Measurements from ENCODE around the gene SLC22A5.

SLC22A5 gene

DNA sequence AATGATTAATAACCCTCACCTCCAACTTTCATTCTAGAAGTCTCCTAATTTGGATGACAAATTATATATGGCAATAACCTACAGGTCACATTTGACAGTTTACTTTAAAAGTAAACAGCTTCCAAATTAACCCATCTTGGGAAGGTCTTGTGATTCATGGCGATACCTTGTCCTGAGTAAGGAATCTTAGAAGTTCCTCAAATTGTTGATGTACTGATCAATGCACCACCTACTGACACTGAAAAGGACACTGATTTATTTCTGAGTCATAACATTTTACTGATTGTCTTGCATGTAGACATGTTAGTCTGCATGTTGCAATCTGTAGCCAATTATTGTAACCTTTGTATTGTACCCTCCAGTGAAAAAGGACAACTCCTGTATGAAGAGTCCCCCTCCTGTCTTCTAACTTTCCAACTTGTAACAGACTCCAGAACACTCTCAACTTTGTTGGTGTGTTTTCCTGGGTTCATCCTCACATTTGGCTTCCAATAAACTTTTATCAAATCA lies 16.0 kb upstream of the SLC22A5 start:
- Histone ChIP-seq H3K27ac (no peak overlapping the region), H3K4me2 (no peak overlapping the region), H3K9ac (no peak overlapping the region), H3K27me3 (ENCODE audit: insufficient read depth, low read depth) (no peaks in the 10 kb centered on the region), H2AFZ (ENCODE audit: low read depth) (no peak overlapping the region), H3K79me2 (ENCODE audit: insufficient read depth, low read depth) (no peaks in the 10 kb centered on the region), H3K36me3 (ENCODE audit: insufficient read depth) (no peaks in the 10 kb centered on the region), H3K4me3 (IDR thresholded peaks at IDR 0.05; ENCODE audit: insufficient read depth, low read depth, low read length) (no peak overlapping the region), H4K20me1 (ENCODE audit: insufficient read depth) (no peaks in the 10 kb centered on the region), H3K4me1 (ENCODE audit: low read depth, poor library complexity, severe bottlenecking) (no peaks in the 10 kb centered on the region)
- TF ChIP-seq, protein P1, sequence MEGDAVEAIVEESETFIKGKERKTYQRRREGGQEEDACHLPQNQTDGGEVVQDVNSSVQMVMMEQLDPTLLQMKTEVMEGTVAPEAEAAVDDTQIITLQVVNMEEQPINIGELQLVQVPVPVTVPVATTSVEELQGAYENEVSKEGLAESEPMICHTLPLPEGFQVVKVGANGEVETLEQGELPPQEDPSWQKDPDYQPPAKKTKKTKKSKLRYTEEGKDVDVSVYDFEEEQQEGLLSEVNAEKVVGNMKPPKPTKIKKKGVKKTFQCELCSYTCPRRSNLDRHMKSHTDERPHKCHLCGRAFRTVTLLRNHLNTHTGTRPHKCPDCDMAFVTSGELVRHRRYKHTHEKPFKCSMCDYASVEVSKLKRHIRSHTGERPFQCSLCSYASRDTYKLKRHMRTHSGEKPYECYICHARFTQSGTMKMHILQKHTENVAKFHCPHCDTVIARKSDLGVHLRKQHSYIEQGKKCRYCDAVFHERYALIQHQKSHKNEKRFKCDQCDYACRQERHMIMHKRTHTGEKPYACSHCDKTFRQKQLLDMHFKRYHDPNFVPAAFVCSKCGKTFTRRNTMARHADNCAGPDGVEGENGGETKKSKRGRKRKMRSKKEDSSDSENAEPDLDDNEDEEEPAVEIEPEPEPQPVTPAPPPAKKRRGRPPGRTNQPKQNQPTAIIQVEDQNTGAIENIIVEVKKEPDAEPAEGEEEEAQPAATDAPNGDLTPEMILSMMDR (conservative IDR thresholded peaks at IDR 0.05; ENCODE audit: low read depth, low read length) = no peak

DNA sequence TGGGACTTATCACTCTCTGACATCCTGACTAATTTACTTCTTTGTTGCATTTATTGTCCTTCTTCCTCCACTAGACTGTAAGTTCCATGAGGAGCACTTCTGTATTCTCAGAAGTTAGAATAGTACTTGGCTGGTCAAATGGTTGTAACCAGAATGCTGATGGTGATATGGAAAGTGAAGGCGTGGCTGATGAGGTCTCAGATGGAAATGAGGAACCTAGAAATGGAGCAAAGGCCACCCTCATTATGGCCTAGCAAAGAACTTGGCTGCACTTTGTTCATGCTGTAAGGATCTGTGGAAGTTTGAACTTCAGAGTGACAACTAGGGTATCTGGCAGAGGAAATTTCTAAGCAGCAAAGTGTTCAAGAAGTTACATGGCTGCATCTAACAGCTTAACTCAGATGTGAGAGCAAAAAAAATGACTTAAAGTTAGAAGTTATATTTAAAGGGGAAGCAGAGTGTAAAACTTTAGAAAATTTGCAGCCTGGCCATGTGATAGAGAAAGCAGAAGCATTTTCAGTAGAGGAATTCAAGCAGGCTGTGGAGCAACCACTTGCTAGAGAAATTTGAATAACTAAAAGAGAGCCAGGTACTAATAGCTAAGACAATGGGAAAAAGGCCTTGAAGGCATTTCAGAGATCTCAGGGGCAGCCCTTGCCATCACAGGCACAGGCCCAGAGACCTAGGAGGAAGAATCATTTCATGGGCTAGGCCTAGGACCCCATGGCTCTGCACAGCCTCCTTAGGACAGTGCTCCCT lies 14.9 kb upstream of the SLC22A5 start:
- no peak overlapping the region for H2AFZ ChIP-seq (ENCODE audit: low read depth)
- no peak overlapping the region for H3K4me3 ChIP-seq (IDR thresholded peaks at IDR 0.05; ENCODE audit: insufficient read depth, low read depth, low read length)
- H3K9ac ChIP-seq = no peak overlapping the region
- no peak overlapping the region for H3K4me2 ChIP-seq
- H3K27me3 ChIP-seq (ENCODE audit: insufficient read depth, low read depth) = no peaks in the 10 kb centered on the region
- no peaks in the 10 kb centered on the region for H4K20me1 ChIP-seq (ENCODE audit: insufficient read depth)
- H3K79me2 ChIP-seq (ENCODE audit: insufficient read depth, low read depth) = no peaks in the 10 kb centered on the region
- H3K27ac ChIP-seq = no peak overlapping the region
- H3K36me3 ChIP-seq (ENCODE audit: insufficient read depth) = no peaks in the 10 kb centered on the region
- H3K4me1 ChIP-seq (ENCODE audit: low read depth, poor library complexity, severe bottlenecking) = no peaks in the 10 kb centered on the region
- TF ChIP-seq, protein P1 (conservative IDR thresholded peaks at IDR 0.05; ENCODE audit: low read depth, low read length) = no peak

DNA sequence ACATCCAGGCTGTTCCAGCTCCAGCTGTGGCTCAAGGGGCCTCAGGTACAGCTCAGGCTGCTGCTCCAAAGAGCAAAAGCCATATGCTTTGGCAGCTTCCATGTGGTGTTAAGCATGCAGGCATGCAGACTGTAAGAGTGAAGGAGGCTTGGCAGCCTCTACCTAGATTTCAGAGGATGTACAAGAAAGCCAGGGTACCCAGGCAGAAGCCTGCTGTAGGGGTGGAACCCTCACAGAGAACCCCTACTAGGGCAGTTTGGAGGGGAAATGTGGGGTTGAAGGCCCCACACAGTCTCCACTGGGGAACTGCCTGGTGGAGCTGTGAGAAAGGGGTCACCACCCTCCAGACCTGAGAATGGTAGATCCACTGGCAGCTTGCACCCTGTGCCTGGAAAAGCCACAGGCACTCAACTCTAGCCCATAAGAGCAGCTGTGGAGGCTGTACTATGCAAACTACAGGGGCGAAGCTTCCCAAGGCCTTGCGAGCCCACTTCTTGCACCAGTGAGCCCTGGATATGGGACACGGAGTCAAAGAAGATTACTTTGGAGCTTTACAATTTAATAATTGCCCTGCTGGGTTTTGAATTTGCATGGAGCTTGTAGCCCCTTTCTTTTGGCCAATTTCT lies 14.3 kb upstream of the SLC22A5 start:
- no peaks in the 10 kb centered on the region for H3K27me3 ChIP-seq (ENCODE audit: insufficient read depth, low read depth)
- H3K27ac ChIP-seq = no peak overlapping the region
- no peaks in the 10 kb centered on the region for H3K36me3 ChIP-seq (ENCODE audit: insufficient read depth)
- no peak overlapping the region for H3K4me3 ChIP-seq (IDR thresholded peaks at IDR 0.05; ENCODE audit: insufficient read depth, low read depth, low read length)
- H3K4me2 ChIP-seq = no peak overlapping the region
- H3K79me2 ChIP-seq (ENCODE audit: insufficient read depth, low read depth) = no peaks in the 10 kb centered on the region
- no peak overlapping the region for H2AFZ ChIP-seq (ENCODE audit: low read depth)
- TF ChIP-seq, protein P1 (conservative IDR thresholded peaks at IDR 0.05; ENCODE audit: low read depth, low read length) = no peak
- no peaks in the 10 kb centered on the region for H3K4me1 ChIP-seq (ENCODE audit: low read depth, poor library complexity, severe bottlenecking)
- no peaks in the 10 kb centered on the region for H4K20me1 ChIP-seq (ENCODE audit: insufficient read depth)
- H3K9ac ChIP-seq = no peak overlapping the region

DNA sequence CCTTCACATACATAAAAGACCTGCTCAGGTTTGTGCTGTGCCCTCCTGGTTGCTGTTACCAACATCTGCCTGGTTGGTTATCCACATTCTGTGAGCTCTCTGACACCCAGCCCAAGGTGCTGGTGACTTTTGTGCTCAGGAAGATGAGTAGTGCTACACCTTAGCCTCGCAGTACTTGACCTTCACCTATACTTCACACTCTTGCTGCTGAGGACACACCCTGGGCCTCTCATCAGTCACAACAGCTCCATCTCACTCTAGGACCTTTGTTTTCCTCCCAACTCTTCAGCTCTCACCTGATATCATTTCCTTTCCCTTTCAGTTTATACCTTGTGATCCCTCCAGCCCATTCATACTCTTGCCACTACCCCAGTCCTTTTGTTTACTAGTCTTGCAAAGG lies 10.7 kb upstream of the SLC22A5 start:
- H3K9ac ChIP-seq = no peak overlapping the region
- H3K79me2 ChIP-seq (ENCODE audit: insufficient read depth, low read depth) = no peaks in the 10 kb centered on the region
- H3K4me3 ChIP-seq (IDR thresholded peaks at IDR 0.05; ENCODE audit: insufficient read depth, low read depth, low read length) = no peak overlapping the region
- no peaks in the 10 kb centered on the region for H4K20me1 ChIP-seq (ENCODE audit: insufficient read depth)
- TF ChIP-seq, protein P1 (conservative IDR thresholded peaks at IDR 0.05; ENCODE audit: low read depth, low read length) = no peak
- no peak overlapping the region for H2AFZ ChIP-seq (ENCODE audit: low read depth)
- no peaks in the 10 kb centered on the region for H3K36me3 ChIP-seq (ENCODE audit: insufficient read depth)
- H3K27me3 ChIP-seq (ENCODE audit: insufficient read depth, low read depth) = no peaks in the 10 kb centered on the region
- H3K4me1 ChIP-seq (ENCODE audit: low read depth, poor library complexity, severe bottlenecking) = no peaks in the 10 kb centered on the region
- H3K4me2 ChIP-seq = no peak overlapping the region
- no peak overlapping the region for H3K27ac ChIP-seq

Data from KMS-11 (cell line).